ENCODE measurements around the gene PLXNA4. TPM values are rescaled to one million over a fixed set of nuclear protein-coding genes. Genes with fewer than 3 reads are reported as not detected.

PLXNA4 gene
- total RNA-seq, 1 donor from 2014 or later, result 103 TPM

DNA sequence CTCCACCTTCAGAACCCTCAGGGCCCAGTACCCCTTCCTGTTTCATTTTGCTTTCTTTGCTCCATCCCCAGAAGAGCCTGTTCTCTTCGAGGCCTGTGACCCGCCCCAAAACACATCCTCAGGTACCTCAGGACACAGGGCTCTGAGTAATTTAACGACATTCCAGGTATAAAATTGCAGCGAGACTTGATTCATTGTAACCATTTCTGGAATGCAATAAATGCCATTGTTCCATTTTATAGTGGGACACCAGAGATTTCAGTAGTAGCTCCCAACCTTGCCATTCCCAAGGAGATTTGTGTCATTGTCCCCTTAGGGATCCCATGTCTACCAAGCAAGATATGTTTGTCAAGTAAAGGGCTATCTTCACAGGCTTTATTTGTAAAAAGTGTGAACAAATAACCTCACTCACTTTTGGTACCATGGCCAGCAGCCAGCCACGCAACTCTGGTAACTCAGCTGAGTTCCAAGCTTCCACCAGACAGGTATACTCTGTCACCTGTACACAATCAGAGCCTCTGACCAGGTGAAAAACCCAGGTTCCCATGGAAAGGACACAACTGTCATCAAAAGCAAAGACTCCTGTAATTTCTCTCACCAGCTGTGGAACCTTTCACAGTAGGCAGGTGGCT is 441.3 kb downstream of the PLXNA4 start:
- DNase-seq, result no peak

GRCh38 chr7:132133501-132133900 is 442.8 kb downstream of the PLXNA4 start:
- DNase-seq, result no peak

GRCh38 chr7:132131196-132131595 is 445.1 kb downstream of the PLXNA4 start:
- DNase-seq, result no peak

GRCh38 chr7:132130497-132130896 is 445.8 kb downstream of the PLXNA4 start:
- no peak for DNase-seq

- no peak for DNase-seq
These were observed 450.2 kb downstream of the PLXNA4 start for GRCh38 chr7:132125872-132126595.

GRCh38 chr7:132125096-132125495 is 451.2 kb downstream of the PLXNA4 start:
- DNase-seq, result no peak

DNA sequence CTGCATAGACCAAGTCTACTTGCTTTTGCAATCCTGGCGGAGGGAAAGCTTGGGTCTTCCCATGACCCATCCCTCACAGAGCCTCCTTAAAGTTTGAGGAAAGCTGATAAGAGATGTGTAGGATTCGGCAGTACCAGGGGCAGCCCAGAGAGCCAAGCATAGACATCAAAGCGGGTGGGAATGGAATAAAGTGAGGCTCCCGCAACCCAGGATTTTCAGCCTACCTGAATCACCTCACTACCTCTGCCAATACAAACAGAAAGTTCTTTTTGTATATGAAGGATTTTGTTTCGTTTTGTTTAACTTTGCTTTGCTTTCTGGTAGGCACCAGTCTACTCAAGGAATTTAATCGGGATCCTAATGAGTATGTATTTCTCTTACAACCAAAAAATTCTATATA is 451.7 kb downstream of the PLXNA4 start:
- no peak for DNase-seq

DNA sequence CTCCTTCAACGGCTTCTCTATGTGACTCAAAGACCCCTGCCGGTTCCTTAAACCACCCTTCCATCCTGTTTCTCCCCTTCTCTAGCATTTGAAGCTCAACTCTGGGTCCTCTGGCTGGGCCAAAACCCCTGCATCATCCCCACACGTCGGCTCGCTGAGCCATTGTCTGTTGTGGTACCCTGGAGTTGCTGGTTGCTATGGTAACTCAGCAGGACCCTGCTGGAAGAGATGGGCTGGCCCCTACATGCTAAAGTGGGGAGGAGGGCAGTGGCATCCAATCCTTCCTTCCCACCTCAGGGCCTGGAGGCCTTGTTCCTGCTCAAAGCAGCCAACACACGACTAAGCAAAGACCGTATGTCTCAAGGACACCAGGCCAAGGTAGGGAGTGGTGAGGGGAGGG is 452.5 kb downstream of the PLXNA4 start:
- DNase-seq, result no peak

DNA sequence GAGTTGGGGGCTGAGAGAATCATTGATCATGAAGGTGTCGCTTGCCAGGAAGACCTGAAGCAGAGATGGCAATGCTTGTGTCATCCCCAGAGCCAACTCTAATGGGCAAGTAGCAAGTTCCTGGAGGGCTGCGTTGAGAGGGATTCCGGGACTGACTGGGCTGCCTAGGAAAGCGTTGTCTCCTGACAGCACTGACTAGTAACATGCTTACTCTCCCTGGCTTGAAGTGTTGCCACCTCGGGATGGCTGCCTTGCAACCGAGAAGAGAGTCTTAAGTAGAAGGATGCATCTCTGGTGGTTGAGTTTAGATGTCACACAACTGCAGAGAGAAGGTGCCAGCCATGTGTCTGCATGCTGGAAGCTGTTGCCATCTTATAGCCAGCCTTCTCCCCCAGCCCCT is 453.4 kb downstream of the PLXNA4 start:
- no peak for DNase-seq

DNA sequence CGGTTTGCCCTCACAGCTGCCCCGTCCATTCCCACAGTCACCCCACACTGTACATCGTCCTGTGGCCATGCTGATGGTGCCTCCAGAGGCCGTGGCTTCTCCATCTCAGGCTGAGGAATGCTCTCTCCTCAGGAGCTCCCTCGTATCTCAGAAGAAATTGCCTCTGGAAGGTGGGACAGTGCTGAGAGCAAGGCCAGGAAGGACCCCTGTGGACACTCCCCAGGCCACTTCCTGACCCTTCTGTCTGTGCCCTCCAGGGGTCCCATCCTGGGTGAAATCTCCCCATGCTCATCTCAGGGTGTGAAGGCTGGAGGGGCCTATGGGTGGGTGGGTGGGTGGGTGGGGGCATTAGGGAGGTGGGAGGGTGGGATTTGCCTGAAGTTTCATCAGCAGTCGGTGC is 454.3 kb downstream of the PLXNA4 start:
- DNase-seq, result no peak

DNA sequence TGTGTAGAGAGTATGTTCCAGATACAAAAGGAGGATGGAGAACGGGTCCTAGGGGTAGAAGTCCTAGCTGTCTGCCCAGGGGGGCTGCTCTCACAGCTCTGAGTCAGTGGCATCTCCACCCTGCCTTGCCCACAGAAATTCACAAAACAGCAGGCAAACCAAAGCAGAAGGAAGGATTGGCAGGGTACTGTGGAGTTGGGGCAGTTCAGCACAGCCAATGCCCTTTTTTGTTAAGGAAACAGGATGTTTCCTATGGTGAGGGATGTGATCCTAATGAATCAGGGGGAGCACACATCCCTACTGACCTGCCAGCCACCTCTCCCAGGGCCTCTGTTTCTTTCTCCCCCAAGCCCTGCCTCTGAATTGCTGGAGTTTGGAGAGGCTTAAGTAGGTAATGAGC is 457.6 kb downstream of the PLXNA4 start:
- DNase-seq, result no peak

GRCh38 chr7:132117636-132118035 is 458.6 kb downstream of the PLXNA4 start:
- DNase-seq, result no peak

GRCh38 chr7:132117181-132117580 is 459.1 kb downstream of the PLXNA4 start:
- no peak for DNase-seq

- no peak for DNase-seq
These were observed 459.9 kb downstream of the PLXNA4 start for GRCh38 chr7:132116369-132116768.

GRCh38 chr7:132115758-132116157 is 460.5 kb downstream of the PLXNA4 start:
- DNase-seq, result no peak

GRCh38 chr7:132115028-132115427 is 461.2 kb downstream of the PLXNA4 start:
- DNase-seq, result no peak

DNA sequence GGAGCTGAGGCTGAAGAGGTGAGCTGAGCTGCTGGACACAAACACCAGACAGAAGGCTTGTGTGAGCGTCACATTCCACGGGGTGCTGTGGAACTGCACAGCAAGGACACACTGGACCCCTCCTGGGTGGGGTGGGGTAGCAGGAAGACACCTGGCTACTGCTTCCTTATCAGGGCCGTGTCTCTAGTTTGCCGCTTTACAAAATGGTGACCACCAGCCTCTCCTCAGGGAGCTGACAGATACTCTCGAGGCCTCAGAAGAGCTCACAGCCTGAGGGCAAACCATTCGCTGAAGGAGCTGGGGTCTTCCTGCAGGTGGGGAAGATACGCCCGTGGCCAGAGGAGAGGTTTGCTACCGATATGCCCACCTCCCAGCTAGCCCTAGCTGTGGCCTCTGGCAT is 461.9 kb downstream of the PLXNA4 start:
- no peak for DNase-seq

- DNase-seq, result no peak
These were observed 462.5 kb downstream of the PLXNA4 start for GRCh38 chr7:132113536-132114371.

- no peak for DNase-seq
These were observed 463.6 kb downstream of the PLXNA4 start for GRCh38 chr7:132112657-132113056.

DNA sequence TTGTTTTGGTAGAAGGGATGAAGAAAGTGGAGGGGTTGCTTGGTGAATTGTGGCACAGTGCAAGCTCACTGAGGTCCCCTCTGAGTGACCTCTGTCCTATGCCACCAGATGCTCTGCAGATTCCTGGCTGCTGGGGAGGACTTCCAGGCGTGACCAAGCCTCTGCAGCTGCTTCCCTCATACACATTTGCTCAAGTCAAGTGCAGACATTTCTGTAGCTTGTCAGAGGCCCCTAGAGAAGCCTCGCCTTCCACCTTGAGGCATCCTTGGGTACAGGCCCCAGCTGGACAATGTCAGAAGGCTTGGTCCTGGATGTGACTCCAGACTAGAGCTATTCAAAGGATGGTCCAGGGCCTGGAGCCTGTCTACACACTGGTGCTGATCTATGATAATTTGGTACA is 464.2 kb downstream of the PLXNA4 start:
- no peak for DNase-seq

GRCh38 chr7:132110692-132111091 is 465.6 kb downstream of the PLXNA4 start:
- DNase-seq, result no peak

DNA sequence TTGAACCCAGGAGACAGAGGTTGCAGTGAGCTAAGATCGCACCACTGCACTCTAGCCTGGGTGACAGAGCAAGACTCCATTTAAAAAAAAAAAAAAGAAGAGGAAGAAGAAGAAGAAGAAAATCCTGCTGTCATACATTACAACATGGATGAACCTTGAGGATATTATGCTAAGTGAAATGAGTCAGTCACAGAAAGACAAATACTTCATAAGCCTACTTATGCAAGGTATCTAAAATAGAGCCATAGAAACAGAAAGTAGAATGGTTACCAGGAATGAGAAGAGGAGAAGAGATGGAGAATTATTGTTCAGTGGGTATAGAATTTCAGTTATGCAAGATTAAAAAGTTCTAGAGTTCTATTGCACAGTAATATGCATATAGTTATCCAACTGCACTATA is 466.5 kb downstream of the PLXNA4 start:
- DNase-seq, result no peak

- no peak for DNase-seq
These were observed 467.7 kb downstream of the PLXNA4 start for GRCh38 chr7:132108563-132108962.
